Activated CD8-positive, alpha-beta memory T cell treated with anti-CD3 and anti-CD28 coated beads for 1 hour (primary cell): Measurements from ENCODE around the gene CCDC9B.

Source experiments
- DNase-seq, 2 donors: peaks; one replicate each; pipeline ENCODE4 v3.0.0-alpha.2; 2020; ENCODE audit warnings: low read depth in 1 of 2; ENCODE audit errors: extremely low read depth in 1 of 2

Gene CCDC9B

GRCh38 chr15:40293905-40294895, 46.5 kb downstream of the CCDC9B start:
- no peak for DNase-seq

GRCh38 chr15:40293006-40293405, 47.7 kb downstream of the CCDC9B start:
- DNase-seq, result no peak

GRCh38 chr15:40292246-40292645, 48.5 kb downstream of the CCDC9B start:
- no peak for DNase-seq

GRCh38 chr15:40290918-40291574, 49.7 kb downstream of the CCDC9B start:
- DNase-seq, result no peak

- no peak for DNase-seq
Observed at GRCh38 chr15:40290545-40290917, 50.2 kb downstream of the CCDC9B start.

- DNase-seq, result no peak
Observed at GRCh38 chr15:40289140-40289775, 51.5 kb downstream of the CCDC9B start.

GRCh38 chr15:40287968-40288367, 52.8 kb downstream of the CCDC9B start:
- DNase-seq, result no peak

- DNase-seq, result no peak
Observed at GRCh38 chr15:40287505-40287904, 53.2 kb downstream of the CCDC9B start.

GRCh38 chr15:40286794-40287193, 53.9 kb downstream of the CCDC9B start:
- DNase-seq, result no peak

GRCh38 chr15:40286061-40286532, 54.6 kb downstream of the CCDC9B start:
- no peak for DNase-seq

- DNase-seq, result no peak
Observed at GRCh38 chr15:40285554-40286011, 55.2 kb downstream of the CCDC9B start.

- no peak for DNase-seq
Observed at GRCh38 chr15:40285151-40285550, 55.6 kb downstream of the CCDC9B start.

- no peak for DNase-seq
Observed at GRCh38 chr15:40283615-40284300, 57.0 kb downstream of the CCDC9B start.

GRCh38 chr15:40282869-40283614, 57.7 kb downstream of the CCDC9B start, which contains the start of gene ANKRD63:
Gene ANKRD63 (minus strand): TSS chr15:40283064. CDS start chr15:40282586, 478 bp downstream.
- DNase-seq, result peak in 1 of 2 donors; percentile 25

- peak in 1 of 2 donors; percentile 34 for DNase-seq
Observed at GRCh38 chr15:40282147-40282868, 58.4 kb downstream of the CCDC9B start.

- DNase-seq, result no peak
Observed at GRCh38 chr15:40281801-40282146, 59.0 kb downstream of the CCDC9B start.
